Lung (tissue), 12 donors: ENCODE measurements around the gene PASK. TPM values are rescaled to one million over a fixed set of nuclear protein-coding genes. Genes with fewer than 3 reads are reported as not detected.

ENCODE experiments used
- ATAC-seq: fragments of 200-7000 bp; cut with Tn5 transposase; one replicate; pipeline ENCODE4 v1.9.1; 2020; ENCODE audit warnings: moderate number of reproducible peaks; ENCODE audit not compliant: insufficient read depth, low FRiP score
- DNase-seq, 3 donors: peaks; one replicate each; pipeline ENCODE4 v3.0.0-alpha.2; 2013 to 2017
- H3K27ac ChIP-seq, 2 donors: one replicate each; pipeline ENCODE4 v1.5.1; 2013; ENCODE audit warnings: mild to moderate bottlenecking in 2 of 2, moderate library complexity in 2 of 2, control low read depth in 1 of 2, inconsistent platforms in 1 of 2, low read depth in 1 of 2, low read length in 1 of 2
- H3K27me3 ChIP-seq, 3 donors: one replicate each; pipeline ENCODE4 v1.5.1; 2013; ENCODE audit warnings: low read length in 2 of 3; ENCODE audit not compliant: control insufficient read depth in 3 of 3, insufficient read depth in 3 of 3
- H3K36me3 ChIP-seq, 4 donors: one replicate each; pipeline ENCODE4 v1.5.1; 2013; ENCODE audit warnings: low read length in 4 of 4, mild to moderate bottlenecking in 1 of 4, moderate library complexity in 1 of 4; ENCODE audit not compliant: control insufficient read depth in 4 of 4, insufficient read depth in 4 of 4
- H3K4me1 ChIP-seq, 5 donors: one replicate each; pipeline ENCODE4 v1.5.1; 2013; ENCODE audit warnings: low read length in 5 of 5, mild to moderate bottlenecking in 2 of 5, moderate library complexity in 1 of 5; ENCODE audit not compliant: control insufficient read depth in 5 of 5, insufficient read depth in 5 of 5
- H3K4me3 ChIP-seq: one replicate; pipeline ENCODE4 v1.5.1; 2013; ENCODE audit warnings: mild to moderate bottlenecking, control low read depth, moderate library complexity
- H3K9ac ChIP-seq, 2 donors: one replicate each; pipeline ENCODE4 v1.5.1; 2013; ENCODE audit warnings: low read length in 2 of 2, control low read depth in 1 of 2; ENCODE audit not compliant: insufficient read depth in 1 of 2
- H3K9me3 ChIP-seq, 4 donors: one replicate each; pipeline ENCODE4 v1.5.1; 2013; ENCODE audit warnings: low read length in 3 of 4, mild to moderate bottlenecking in 1 of 4, moderate library complexity in 1 of 4; ENCODE audit not compliant: control insufficient read depth in 4 of 4, insufficient read depth in 3 of 4
- CTCF ChIP-seq: IDR thresholded peaks from 2 replicates; pipeline ENCODE4 v1.5.1; 2012; ENCODE audit warnings: mild to moderate bottlenecking; ENCODE audit errors: control extremely low read depth, extremely low read depth
- WGBS, 2 donors: extraction: QIAGEN DNeasy Blood & Tissue Kit; methylation state at CpG; one replicate each; pipeline ENCODE4 v1.1.7; 2013; 5-methylcytosine and 5-hydroxymethylcytosine counted together
- polyA plus RNA-seq, 2 donors: library from polyadenylated mRNA; stranded (reverse); fragments of 200-250 nt; gene quantifications; one replicate each; pipeline ENCODE4 v1.2.1, GENCODE V29; 2013
- total RNA-seq, 2 donors: library from RNA; depleted of rRNA in 1 of 2; stranded (reverse); fragments of >200 nt in 1 of 2; gene quantifications; one replicate each; pipeline ENCODE4 v1.2.1, GENCODE V29; 2014 to 2021
- donor health status: control.
- donor health status: control.
- donor health status: Bipolar disorder and iron deficiency.
- donor health status: healthy.
- donor health status: DM: yes; HTN: yes; CAD: no.

The PASK gene
- total and polyA plus RNA-seq, 4 donors = 3.5 to 21.8 (median 13.2) TPM

- Histone ChIP-seq H3K9ac (no peak overlapping the region), H3K9me3 (no peaks in the 10 kb centered on the region), H3K27ac (no peak overlapping the region), H3K4me3 (no peak overlapping the region), H3K36me3 (peaks cover 7 to 47% (median 35%) of the 10 kb centered on the region in 4 donors), H3K27me3 (no peaks in the 10 kb centered on the region), H3K4me1 (peaks cover 0 to 10% (median 9%) of the 10 kb centered on the region in 5 donors)
- no peak for TF ChIP-seq CTCF
- DNase-seq (no peak), ATAC-seq (no peak)
- 98 to 99% methylated on average over 5 of the region's 5 CpGs for WGBS, 2 donors
These were observed 9.8 kb upstream of the PASK start for GRCh38 chr2:241159116-241159515.

GRCh38 chr2:241158546-241158900 is 9.3 kb upstream of the PASK start:
- no peak overlapping the region for H3K9ac ChIP-seq
- no peaks in the 10 kb centered on the region for H3K9me3 ChIP-seq
- peaks cover 0 to 10% (median 9%) of the 10 kb centered on the region in 5 donors for H3K4me1 ChIP-seq
- DNase-seq = no peak
- no peak for ATAC-seq
- WGBS, 2 donors = 88 to 90% methylated on average over 8 of the region's 8 CpGs
- H3K27me3 ChIP-seq = no peaks in the 10 kb centered on the region
- no peak overlapping the region for H3K4me3 ChIP-seq
- peaks cover 6 to 45% (median 32%) of the 10 kb centered on the region in 4 donors for H3K36me3 ChIP-seq
- TF ChIP-seq CTCF = no peak
- no peak overlapping the region for H3K27ac ChIP-seq

- Histone ChIP-seq H3K27me3 (no peaks in the 10 kb centered on the region), H3K27ac (no peak overlapping the region), H3K4me1 (peaks cover 0 to 10% (median 8%) of the 10 kb centered on the region in 5 donors), H3K36me3 (peaks cover 6 to 44% (median 29%) of the 10 kb centered on the region in 4 donors), H3K9ac (no peak overlapping the region), H3K4me3 (no peak overlapping the region), H3K9me3 (no peaks in the 10 kb centered on the region)
- ATAC-seq (no peak), DNase-seq (no peak)
- TF ChIP-seq CTCF = no peak
- 96 to 97% methylated on average over 9 of the region's 9 CpGs for WGBS, 2 donors
These were observed 8.7 kb upstream of the PASK start for GRCh38 chr2:241157841-241158545.

GRCh38 chr2:241156971-241157441 is 7.7 kb upstream of the PASK start:
- peaks cover 6 to 45% (median 26%) of the 10 kb centered on the region in 4 donors for H3K36me3 ChIP-seq

More at GRCh38 chr2:241156971-241157441, 7.7 kb upstream of the PASK start:
- 28 to 52% methylated on average over 4 to 5 of the region's 5 CpGs for WGBS, 2 donors
- no peak for TF ChIP-seq CTCF
- Histone ChIP-seq H3K27me3 (no peaks in the 10 kb centered on the region), H3K9me3 (no peaks in the 10 kb centered on the region), H3K27ac (no peak overlapping the region), H3K4me1 (peaks cover 0 to 6% (median 5%) of the 10 kb centered on the region in 5 donors), H3K9ac (no peak overlapping the region), H3K4me3 (no peak overlapping the region)
- ATAC-seq (no peak), DNase-seq (no peak)
